Left lung (tissue), 10 donors: ENCODE results near the gene GJA9. TPM values are rescaled to one million over a fixed set of nuclear protein-coding genes. Genes with fewer than 3 reads are reported as not detected.
"Not testable (repeated sequence)": the region's sequence is repeated elsewhere in the genome, so short reads cannot be mapped to it uniquely, and the experiment has no call there.

Experiments used
- ATAC-seq: fragments of 200-7000 bp; cut with Tn5 transposase; one replicate; pipeline ENCODE4 v1.9.1; 2020; ENCODE audit warnings: moderate library complexity
- DNase-seq, 4 donors: peaks; one replicate each; pipeline ENCODE4 v3.0.0-alpha.2; 2013 to 2020
- H3K27ac ChIP-seq, 2 donors: fragments of 200-600 bp; sonication (generic) in 1 of 2; one replicate each; pipeline versions ENCODE4 v1.5.0 to v1.8.0; 2020 to 2021
- H3K27me3 ChIP-seq, 2 donors: fragments of 200-600 bp; sonication (generic) in 1 of 2; one replicate each; pipeline versions ENCODE4 v1.5.0 to v1.8.0; 2020 to 2021
- H3K36me3 ChIP-seq, 2 donors: fragments of 200-600 bp; sonication (generic) in 1 of 2; one replicate each; pipeline versions ENCODE4 v1.5.0 to v1.8.0; 2020 to 2021
- H3K4me1 ChIP-seq, 2 donors: fragments of 200-600 bp; one replicate each; pipeline ENCODE4 v1.8.0; 2021
- H3K4me3 ChIP-seq, 2 donors: fragments of 200-600 bp; sonication (generic) in 1 of 2; one replicate each; pipeline versions ENCODE4 v1.5.0 to v1.8.0; 2020 to 2021; ENCODE audit warnings: mild to moderate bottlenecking in 1 of 2
- H3K9me3 ChIP-seq, 2 donors: fragments of 200-600 bp; sonication (generic) in 1 of 2; one replicate each; pipeline versions ENCODE4 v1.5.0 to v1.8.0; 2020 to 2021
- intact Hi-C, 2 donors: fragments of 100-400 bp; cut with DNase I; formaldehyde crosslinking; loops; one replicate each; pipeline versions ENCODE4 v1.11.2 to v1.14.2; 2022
- polyA plus RNA-seq, 6 donors: library from polyadenylated mRNA; unstranded; fragments of 120-200 nt; gene quantifications; one replicate each; pipeline ENCODE4 v1.2.1, GENCODE V29; 2013; ENCODE audit not compliant: insufficient read length in 6 of 6
- total RNA-seq, 2 donors: library from RNA; stranded (reverse); fragmentation: NEBNext Ultra II Directional; extraction: Animal tissue kit (Norgen Biotek cat#: 25700); gene quantifications; one replicate each; pipeline ENCODE4 v1.2.1, GENCODE V29; 2021
- TF ChIP-seq, protein P1 (sequence below), 2 donors: fragments of 200-600 bp; sonication (generic) in 1 of 2; IDR thresholded peaks; one replicate each; pipeline versions ENCODE4 v1.5.0 to v1.8.0; 2021; ENCODE audit warnings: antibody characterized with exemption in 2 of 2
- donor health status: DM: no; HTN: yes; CAD: no.
- donor health status: DM: no; HTN: no; CAD: no.

GJA9 gene
- total and polyA plus RNA-seq, 8 donors: 0.15 to 0.81 (median 0.41) TPM; not detected in 1

DNA sequence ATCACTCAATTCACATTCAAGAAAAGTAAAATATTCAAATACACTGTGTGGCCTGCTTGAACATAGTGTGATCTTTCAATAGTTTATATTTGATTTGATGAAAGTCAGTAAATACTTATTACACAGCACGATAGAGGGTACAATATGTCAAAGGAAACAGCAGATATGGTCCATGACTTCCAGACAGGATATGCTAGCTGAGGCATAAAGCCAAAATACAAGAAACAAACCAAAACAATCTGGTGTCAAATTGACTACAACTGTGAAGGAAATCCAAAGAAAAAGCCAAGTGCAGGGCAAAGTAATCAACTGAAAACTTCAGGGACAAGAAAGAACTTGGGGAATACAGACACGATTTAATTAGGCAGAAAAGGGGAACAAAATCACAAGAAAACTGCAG lies 41.1 kb downstream of the GJA9 start:
- H3K27ac ChIP-seq: no peak overlapping the region
- peaks cover 0 to 31% of the 10 kb centered on the region in 2 donors for H3K4me1 ChIP-seq
- H3K36me3 ChIP-seq: peaks cover 0 to 77% of the 10 kb centered on the region in 2 donors
- H3K9me3 ChIP-seq: no peaks in the 10 kb centered on the region
- DNase-seq: no peak
- H3K4me3 ChIP-seq: no peak overlapping the region
- no peaks in the 10 kb centered on the region for H3K27me3 ChIP-seq
- ATAC-seq: no peak
- TF ChIP-seq, protein P1, sequence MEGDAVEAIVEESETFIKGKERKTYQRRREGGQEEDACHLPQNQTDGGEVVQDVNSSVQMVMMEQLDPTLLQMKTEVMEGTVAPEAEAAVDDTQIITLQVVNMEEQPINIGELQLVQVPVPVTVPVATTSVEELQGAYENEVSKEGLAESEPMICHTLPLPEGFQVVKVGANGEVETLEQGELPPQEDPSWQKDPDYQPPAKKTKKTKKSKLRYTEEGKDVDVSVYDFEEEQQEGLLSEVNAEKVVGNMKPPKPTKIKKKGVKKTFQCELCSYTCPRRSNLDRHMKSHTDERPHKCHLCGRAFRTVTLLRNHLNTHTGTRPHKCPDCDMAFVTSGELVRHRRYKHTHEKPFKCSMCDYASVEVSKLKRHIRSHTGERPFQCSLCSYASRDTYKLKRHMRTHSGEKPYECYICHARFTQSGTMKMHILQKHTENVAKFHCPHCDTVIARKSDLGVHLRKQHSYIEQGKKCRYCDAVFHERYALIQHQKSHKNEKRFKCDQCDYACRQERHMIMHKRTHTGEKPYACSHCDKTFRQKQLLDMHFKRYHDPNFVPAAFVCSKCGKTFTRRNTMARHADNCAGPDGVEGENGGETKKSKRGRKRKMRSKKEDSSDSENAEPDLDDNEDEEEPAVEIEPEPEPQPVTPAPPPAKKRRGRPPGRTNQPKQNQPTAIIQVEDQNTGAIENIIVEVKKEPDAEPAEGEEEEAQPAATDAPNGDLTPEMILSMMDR (IDR thresholded peaks at IDR 0.05): no peak
- intact Hi-C loops: no loop called here

DNA sequence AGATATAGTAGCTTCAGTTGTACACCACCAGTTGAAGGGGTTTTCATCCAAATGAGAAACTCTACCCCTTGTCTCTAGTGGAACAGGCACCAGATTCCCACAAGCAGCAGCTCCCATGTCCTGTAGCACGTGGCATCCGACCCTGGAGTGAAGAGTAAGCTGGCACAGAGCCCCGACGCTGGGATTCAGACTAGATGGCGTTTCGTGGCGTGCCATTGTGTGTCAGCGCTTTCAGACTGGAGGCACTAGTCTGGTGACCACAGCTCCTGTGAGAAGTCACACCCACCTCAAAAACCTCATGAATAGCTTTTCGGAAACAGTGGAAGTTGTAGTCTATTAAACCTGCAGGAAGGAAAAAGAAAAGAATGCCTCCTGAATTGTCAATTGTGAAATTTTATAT lies 42.0 kb downstream of the GJA9 start:
- TF ChIP-seq, protein P1 (IDR thresholded peaks at IDR 0.05): no peak
- Histone ChIP-seq H3K27me3 (no peaks in the 10 kb centered on the region), H3K4me1 (peaks cover 0 to 39% of the 10 kb centered on the region in 2 donors), H3K36me3 (peaks cover 0 to 67% of the 10 kb centered on the region in 2 donors), H3K4me3 (no peak overlapping the region), H3K9me3 (no peaks in the 10 kb centered on the region), H3K27ac (no peak overlapping the region)
- intact Hi-C loops: no loop called here
- DNase-seq (no peak), ATAC-seq (peak; percentile 11)

DNA sequence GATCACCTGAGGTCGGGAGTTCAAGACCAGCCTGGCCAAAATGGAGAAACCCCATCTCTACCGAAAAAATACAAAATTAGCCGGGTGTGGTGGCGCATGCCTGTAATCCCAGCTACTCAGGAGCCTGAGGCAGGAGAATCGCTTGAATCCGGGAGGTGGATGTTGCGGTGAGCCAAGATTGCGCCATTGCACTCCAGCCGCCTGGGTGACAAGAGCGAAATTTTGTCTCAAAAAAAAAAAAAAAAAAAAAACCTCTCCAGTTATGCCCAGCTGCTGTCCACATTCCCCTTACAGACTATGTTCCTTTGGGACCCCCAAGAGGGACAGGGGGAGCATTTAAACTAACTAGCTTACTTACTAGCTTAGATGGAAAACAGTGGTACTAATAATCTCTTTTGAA lies 45.1 kb downstream of the GJA9 start:
- ATAC-seq, H3K9me3 ChIP-seq, DNase-seq, H3K27ac ChIP-seq, intact Hi-C loops, H3K4me3 ChIP-seq, H3K27me3 ChIP-seq: not testable (repeated sequence)
- peaks cover 0 to 28% of the 10 kb centered on the region in 2 donors for H3K4me1 ChIP-seq
- H3K36me3 ChIP-seq: peaks cover 0 to 37% of the 10 kb centered on the region in 2 donors

DNA sequence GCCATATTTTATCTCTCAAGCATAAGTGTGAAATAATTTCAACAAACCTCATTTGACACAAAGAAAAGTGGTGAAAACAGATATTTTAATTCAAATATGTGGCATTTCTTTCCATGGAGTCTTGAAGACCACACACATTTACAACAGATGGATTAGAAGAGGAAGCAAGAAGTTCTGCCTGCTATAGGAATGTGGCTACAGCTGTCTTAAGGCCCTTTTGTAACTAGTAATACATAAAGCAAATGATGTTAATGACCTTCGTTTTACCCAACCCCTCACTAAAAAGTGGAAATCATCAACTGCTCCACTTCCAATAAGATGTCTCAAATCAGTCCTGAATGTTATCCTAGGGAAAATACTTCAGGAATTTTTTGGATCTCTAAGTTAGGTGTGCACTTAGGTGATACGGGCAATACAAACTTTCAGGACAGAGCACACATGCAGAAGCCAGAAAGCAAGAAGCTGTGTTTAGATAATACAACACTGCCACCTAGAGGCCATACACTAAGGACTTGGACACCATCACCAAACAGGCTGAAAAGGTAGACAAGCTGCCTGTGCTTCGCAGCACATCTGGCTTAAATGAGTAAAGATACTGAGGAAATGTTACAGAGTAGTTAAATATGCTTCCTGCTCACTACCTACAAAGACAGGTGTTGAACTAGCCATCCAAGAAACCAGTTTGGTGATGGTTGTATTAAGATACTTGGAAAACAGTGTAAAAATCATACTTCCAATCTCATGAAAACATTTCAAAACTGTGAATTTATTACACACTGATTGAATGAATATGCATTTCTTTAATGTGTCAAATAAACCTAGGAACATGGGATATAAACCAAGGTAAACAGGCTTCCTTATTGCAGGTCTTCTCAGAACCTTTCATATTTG lies 46.2 kb downstream of the GJA9 start:
- H3K36me3 ChIP-seq: peaks cover 0 to 26% of the 10 kb centered on the region in 2 donors
- no peak overlapping the region for H3K4me3 ChIP-seq
- H3K27ac ChIP-seq: peak overlapping the region in 1 of 2 donors; percentile 60
- DNase-seq (peak in 2 of 4 donors; percentile 80 to 87), ATAC-seq (peak; percentile 97)
- no peaks in the 10 kb centered on the region for H3K9me3 ChIP-seq
- TF ChIP-seq, protein P1 (IDR thresholded peaks at IDR 0.05): peak; percentile 81 to 86
- intact Hi-C loops: no loop called here
- peaks cover 0 to 18% of the 10 kb centered on the region in 2 donors for H3K4me1 ChIP-seq
- peaks cover 0 to 5% of the 10 kb centered on the region in 2 donors for H3K27me3 ChIP-seq

DNA sequence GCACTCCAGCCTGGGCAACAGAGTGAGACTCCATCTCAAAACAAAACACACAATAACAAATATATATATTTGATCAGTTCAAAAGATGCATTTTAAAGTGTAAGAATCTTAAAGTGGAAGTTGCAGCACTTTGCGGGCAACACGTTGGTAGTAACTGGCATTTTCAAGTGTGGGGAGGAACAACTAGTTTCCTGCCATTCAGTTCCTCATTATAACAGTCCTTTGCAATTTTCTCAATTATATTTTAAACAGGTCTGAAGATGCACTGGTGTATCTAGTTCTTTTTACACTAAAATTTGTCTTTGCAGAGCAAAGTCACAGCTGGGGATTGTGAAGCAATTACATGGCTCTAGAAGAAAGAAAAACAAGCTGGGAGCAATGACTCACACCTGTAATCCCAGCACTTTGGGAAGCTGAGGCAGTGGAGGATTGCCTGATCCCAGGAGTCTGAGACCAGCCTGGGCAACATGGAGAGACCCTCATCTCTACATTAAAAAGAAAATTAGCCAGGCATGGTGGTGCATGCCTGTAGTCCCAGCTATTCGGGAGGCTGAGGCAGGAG lies 47.1 kb downstream of the GJA9 start:
- TF ChIP-seq, protein P1 (IDR thresholded peaks at IDR 0.05): no peak
- Histone ChIP-seq H3K27ac (peak overlapping the region in 1 of 2 donors; percentile 60), H3K4me3 (no peak overlapping the region), H3K9me3 (no peaks in the 10 kb centered on the region), H3K4me1 (peaks cover 0 to 14% of the 10 kb centered on the region in 2 donors), H3K27me3 (peaks cover 0 to 9% of the 10 kb centered on the region in 2 donors), H3K36me3 (peaks cover 0 to 17% of the 10 kb centered on the region in 2 donors)
- DNase-seq (no peak), ATAC-seq (no peak)
- intact Hi-C loops: no loop called here
